KG1 (cell line): ENCODE measurements around the gene CACNG7.

Source experiments
- DNase-seq: peaks from one replicate; lab custom pipeline; 2025; lab: John Stamatoyannopoulos, UW

The CACNG7 gene

GRCh38 chr19:53983457-53984289 is 74.6 kb downstream of the CACNG7 start:
- no peak for DNase-seq

DNA sequence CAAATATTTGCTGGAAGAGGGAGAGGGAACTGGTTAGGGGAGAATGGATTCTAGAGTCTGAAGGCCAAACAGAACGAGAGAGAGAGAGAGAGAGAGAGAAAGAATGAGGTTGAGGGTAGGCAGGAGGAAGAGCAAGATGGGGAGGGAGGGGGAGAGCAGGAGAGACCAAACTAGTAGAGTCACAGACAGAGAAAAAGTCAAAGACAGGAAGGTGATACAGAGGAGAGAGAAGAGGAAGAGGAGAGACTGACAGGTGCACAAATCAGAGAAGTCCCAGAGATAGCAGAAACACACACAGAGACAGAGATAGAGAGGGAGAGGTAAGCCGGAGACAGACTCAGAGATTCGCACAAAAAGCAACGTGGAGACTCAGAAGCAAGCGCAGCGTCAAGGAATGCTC is 76.8 kb downstream of the CACNG7 start:
- no peak for DNase-seq

- DNase-seq, result no peak
These were observed 79.9 kb downstream of the CACNG7 start for GRCh38 chr19:53988981-53989380.

DNA sequence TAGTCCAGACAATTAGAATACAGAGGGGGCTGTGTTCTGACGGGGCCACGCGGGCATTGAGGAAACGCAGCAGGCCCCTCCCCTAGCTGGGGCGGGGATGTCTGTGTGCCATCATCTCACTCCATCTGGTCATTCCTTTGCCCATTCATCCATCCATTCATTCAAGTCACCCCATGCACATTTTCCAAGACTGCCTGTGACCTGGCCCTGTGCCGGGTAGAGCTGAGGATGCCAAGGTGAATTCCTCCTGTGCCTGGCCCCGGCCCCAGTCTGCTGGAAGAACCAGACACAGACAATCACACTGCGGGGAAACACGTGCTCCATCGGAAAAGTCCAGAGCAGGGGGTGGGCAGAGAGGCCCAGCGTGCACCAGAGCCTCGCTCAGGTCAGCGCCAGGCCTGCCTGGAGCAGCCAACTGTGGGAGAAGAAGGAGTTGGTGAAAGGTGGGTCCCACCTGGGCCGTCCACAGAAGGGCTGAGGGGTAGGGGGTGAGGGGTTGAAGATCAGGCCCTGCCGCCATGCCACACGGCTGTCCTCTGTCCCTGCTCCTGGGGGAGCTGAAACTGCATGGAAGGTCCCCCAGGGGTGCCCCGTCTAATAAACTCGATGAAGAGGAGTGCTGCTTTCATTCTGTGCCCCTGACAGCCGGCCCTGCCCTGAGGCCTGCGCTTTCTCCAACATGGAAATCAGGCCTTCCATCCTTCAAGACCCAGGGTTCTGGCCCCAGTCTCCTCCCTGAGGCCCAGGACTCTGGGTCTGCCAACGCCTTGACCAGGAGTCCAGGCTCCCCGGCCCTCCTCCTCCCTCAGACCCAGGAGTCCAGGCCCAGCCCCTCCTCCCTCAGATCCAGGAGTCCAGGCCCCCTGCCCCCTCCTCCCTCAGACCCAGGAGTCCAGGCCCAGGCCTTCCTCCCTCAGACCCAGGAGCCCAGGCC is 80.8 kb downstream of the CACNG7 start:
- no peak for DNase-seq

DNA sequence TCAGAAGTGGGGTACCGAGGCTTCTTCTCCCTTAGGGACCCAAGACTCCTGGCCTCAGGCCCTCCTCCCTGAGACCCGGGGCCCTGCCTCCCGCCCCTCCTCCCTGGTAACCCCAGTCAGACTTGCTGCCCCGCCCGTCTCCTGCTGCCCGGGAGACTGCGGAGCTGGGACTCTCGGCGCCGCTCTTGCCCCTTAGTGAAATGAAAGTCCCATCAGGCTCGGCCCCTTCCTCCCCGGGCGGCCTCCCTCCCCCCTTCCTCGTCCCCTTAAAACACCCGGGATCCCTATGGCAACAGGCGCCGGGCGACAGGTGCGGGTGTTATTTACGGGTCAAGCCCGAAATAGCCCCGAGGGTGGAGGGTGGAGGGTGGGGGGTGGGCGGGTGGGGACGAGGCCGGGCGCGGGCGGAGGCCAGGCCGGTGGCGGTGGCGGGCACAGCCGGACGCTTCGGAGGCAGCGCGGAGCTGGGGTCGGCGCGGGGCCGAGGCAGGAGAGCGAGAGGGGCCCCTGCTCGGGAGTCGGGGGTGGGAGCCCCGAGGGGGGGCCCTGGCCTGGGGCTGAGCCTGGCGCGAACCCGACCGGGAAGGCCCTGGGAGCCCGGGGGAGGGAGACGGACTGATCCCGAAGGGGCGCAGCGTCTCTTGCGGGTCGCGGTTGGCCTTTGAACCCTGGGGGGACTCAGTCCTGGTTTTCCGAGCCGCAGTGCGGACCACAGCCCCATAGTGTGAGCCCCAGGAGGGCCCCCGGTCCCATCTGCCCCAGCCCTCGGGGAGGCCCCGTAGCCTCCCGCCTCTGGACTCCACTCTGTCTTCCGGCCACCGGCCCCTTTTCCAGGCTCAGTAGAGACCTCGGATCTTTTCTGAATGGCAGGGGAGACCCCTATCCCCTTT is 82.4 kb downstream of the CACNG7 start, which contains the start of gene CACNG6:
Gene CACNG6, plus strand, starts transcription at position 414 of the 890 bp plus-strand sequence. CDS start 1,241 bp downstream, outside the sequence.
- DNase-seq, result no peak

DNA sequence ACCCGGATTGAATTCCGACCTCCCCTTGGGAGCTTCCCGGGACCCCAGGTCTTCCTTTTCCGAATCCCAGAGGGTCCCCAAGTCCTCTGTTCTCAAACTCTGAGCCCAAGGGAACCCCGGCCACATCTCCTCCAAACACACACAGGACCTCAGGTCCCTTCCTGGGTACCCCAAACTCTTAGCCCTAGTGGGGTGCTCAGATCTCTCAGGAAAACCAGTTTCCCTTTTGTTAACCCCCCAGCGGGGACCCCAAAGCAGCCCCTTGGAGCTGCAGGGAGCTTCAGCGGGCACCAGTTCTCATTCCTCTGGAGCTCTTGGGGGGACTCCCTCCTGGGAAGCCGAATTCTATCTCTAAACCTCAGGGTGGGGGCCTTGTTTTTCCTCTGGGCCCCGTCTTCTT is 83.1 kb downstream of the CACNG7 start:
- DNase-seq, result no peak

DNA sequence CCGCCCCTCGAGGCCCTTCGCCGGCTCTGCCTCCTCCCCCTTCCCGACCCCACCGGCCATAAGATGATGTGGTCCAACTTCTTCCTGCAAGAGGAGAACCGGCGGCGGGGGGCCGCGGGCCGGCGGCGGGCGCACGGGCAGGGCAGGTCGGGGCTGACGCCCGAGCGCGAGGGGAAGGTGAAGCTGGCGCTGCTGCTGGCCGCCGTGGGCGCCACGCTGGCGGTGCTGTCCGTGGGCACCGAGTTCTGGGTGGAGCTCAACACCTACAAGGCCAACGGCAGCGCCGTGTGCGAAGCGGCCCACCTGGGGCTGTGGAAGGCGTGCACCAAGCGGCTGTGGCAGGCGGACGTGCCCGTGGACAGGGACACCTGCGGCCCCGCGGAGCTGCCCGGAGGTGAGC is 83.7 kb downstream of the CACNG7 start:
- DNase-seq, result no peak

- DNase-seq, result no peak
These were observed 84.4 kb downstream of the CACNG7 start for GRCh38 chr19:53993448-53993847.
